Gastroesophageal sphincter (tissue), 4 donors: ENCODE measurements around the gene LHFPL2. TPM values are rescaled to one million over a fixed set of nuclear protein-coding genes. Genes with fewer than 3 reads are reported as not detected.

Experiments
- ATAC-seq: fragments of 150-250 bp; one replicate; pipeline ENCODE4 v1.9.1; 2016; ENCODE audit warnings: mild to moderate bottlenecking, moderate library complexity
- H3K27ac ChIP-seq, 4 donors: fragments of 200-600 bp; sonication (generic) in 3 of 4; 1 replicate in 3 of 4; 2 replicates in 1 of 4; pipeline ENCODE4 v1.5.1; 2016 to 2019
- H3K27me3 ChIP-seq: fragments of 200-600 bp; sonication (generic); one replicate; pipeline ENCODE4 v1.5.1; 2019
- H3K36me3 ChIP-seq, 2 donors: fragments of 200-600 bp; sonication (generic); one replicate each; pipeline ENCODE4 v1.5.1; 2019; ENCODE audit warnings: control low read depth in 1 of 2
- H3K4me1 ChIP-seq, 3 donors: fragments of 200-600 bp; sonication (generic); 1 replicate in 2 of 3; 2 replicates in 1 of 3; pipeline ENCODE4 v1.5.1; 2016 to 2019; ENCODE audit warnings: control low read depth in 2 of 3
- H3K4me3 ChIP-seq, 2 donors: fragments of 200-600 bp; sonication (generic); one replicate each; pipeline ENCODE4 v1.5.1; 2019; ENCODE audit warnings: mild to moderate bottlenecking in 1 of 2, moderate library complexity in 1 of 2
- H3K9me3 ChIP-seq, 3 donors: fragments of 200-600 bp; sonication (generic); one replicate each; pipeline ENCODE4 v1.5.1; 2017 to 2019; ENCODE audit warnings: control low read depth in 2 of 3
- CTCF ChIP-seq, 4 experiments: fragments of 200-600 bp in 2 of 4; fragments of 450-650 bp in 2 of 4; sonication (generic) in 1 of 4; IDR thresholded peaks; one replicate each; pipeline ENCODE4 v1.5.1; 2017 to 2019; ENCODE audit warnings: antibody characterized with exemption in 4 of 4, mild to moderate bottlenecking in 2 of 4, moderate library complexity in 2 of 4
- EP300 ChIP-seq: sonication (generic); formaldehyde crosslinking; IDR thresholded peaks from one replicate; pipeline ENCODE4 v1.6.1; 2017; ENCODE audit warnings: antibody characterized with exemption, mild to moderate bottlenecking
- POLR2A ChIP-seq, 2 donors: fragments of 450-650 bp; IDR thresholded peaks; one replicate each; pipeline ENCODE4 v1.6.1; 2017; ENCODE audit warnings: antibody characterized with exemption in 2 of 2, mild to moderate bottlenecking in 2 of 2, moderate library complexity in 1 of 2
- POLR2AphosphoS5 ChIP-seq: sonication (generic); formaldehyde crosslinking; IDR thresholded peaks from one replicate; pipeline ENCODE4 v1.6.1; 2017; ENCODE audit warnings: antibody characterized with exemption
- WGBS, 2 donors: methylation state at CpG; one replicate each; pipeline ENCODE4 v1.1.5; 2018; ENCODE audit warnings: low coverage in 1 of 2; 5-methylcytosine and 5-hydroxymethylcytosine counted together
- total RNA-seq, 4 donors: library from RNA; depleted of rRNA; stranded (reverse); fragments of >200 nt; gene quantifications; one replicate each; pipeline ENCODE4 v1.1.0, GENCODE V29; 2016

The LHFPL2 gene
- total RNA-seq, 4 donors from 2014 or later, result 14.9 to 44.2 (median 39.3) TPM

- WGBS, 2 donors, result 28 to 53% methylated on average over 2 of the region's 2 CpGs
- H3K27ac ChIP-seq, result peak overlapping the region in 1 of 4 donors; percentile 64
- no peak overlapping the region for H3K4me3 ChIP-seq
- no peaks in the 10 kb centered on the region for H3K36me3 ChIP-seq
- H3K27me3 ChIP-seq, result no peaks in the 10 kb centered on the region
- no peaks in the 10 kb centered on the region for H3K9me3 ChIP-seq
- H3K4me1 ChIP-seq, result peaks cover 0 to 59% (median 31%) of the 10 kb centered on the region in 3 donors
- no peak for ATAC-seq
- TF ChIP-seq CTCF (IDR thresholded peaks at IDR 0.05) (no peak), POLR2A (IDR thresholded peaks at IDR 0.05) (no peak), POLR2AphosphoS5 (no peak), EP300 (no peak)
Observed at GRCh38 chr5:78639791-78640190, 8.8 kb downstream of the LHFPL2 start.

- no peak overlapping the region for H3K4me3 ChIP-seq
- ATAC-seq, result no peak
- TF ChIP-seq CTCF (IDR thresholded peaks at IDR 0.05) (no peak), POLR2A (IDR thresholded peaks at IDR 0.05) (no peak), EP300 (no peak), POLR2AphosphoS5 (no peak)
- WGBS, 2 donors, result 74 to 75% methylated on average over 4 of the region's 4 CpGs
- H3K9me3 ChIP-seq, result no peaks in the 10 kb centered on the region
- no peaks in the 10 kb centered on the region for H3K36me3 ChIP-seq
- H3K27me3 ChIP-seq, result no peaks in the 10 kb centered on the region
- peaks cover 0 to 62% (median 30%) of the 10 kb centered on the region in 3 donors for H3K4me1 ChIP-seq
- peak overlapping the region in 3 of 4 donors; percentile 9 to 64 (median 47) for H3K27ac ChIP-seq
Observed at GRCh38 chr5:78638973-78639669, 9.5 kb downstream of the LHFPL2 start.

GRCh38 chr5:78638423-78638822, 10.1 kb downstream of the LHFPL2 start:
- TF ChIP-seq POLR2AphosphoS5, result peak; percentile 72
- TF ChIP-seq CTCF (IDR thresholded peaks at IDR 0.05), result no peak
- TF ChIP-seq POLR2A (IDR thresholded peaks at IDR 0.05), result no peak
- no peak for TF ChIP-seq EP300
- ATAC-seq, result peak; percentile 81
- 21% methylated on average over 7 to 10 of the region's 10 CpGs for WGBS, 2 donors
- no peaks in the 10 kb centered on the region for H3K27me3 ChIP-seq
- H3K9me3 ChIP-seq, result no peaks in the 10 kb centered on the region
- peaks cover 0 to 65% (median 30%) of the 10 kb centered on the region in 3 donors for H3K4me1 ChIP-seq
- H3K27ac ChIP-seq, result peak overlapping the region in 3 of 4 donors; percentile 3 to 64 (median 37)
- no peak overlapping the region for H3K4me3 ChIP-seq
- no peaks in the 10 kb centered on the region for H3K36me3 ChIP-seq

- Histone ChIP-seq H3K36me3 (peaks cover 0 to 6% of the 10 kb centered on the region in 2 donors), H3K4me1 (peaks cover 0 to 65% (median 30%) of the 10 kb centered on the region in 3 donors), H3K27ac (peak overlapping the region in 3 of 4 donors; percentile 3 to 64 (median 37)), H3K27me3 (no peaks in the 10 kb centered on the region), H3K4me3 (no peak overlapping the region), H3K9me3 (no peaks in the 10 kb centered on the region)
- ATAC-seq, result no peak
- WGBS, 2 donors, result 68% methylated on average over 4 of the region's 5 CpGs; no CpG with 5 or more reads in 1 of the 2 donors
- no peak for TF ChIP-seq POLR2AphosphoS5
- TF ChIP-seq EP300, result no peak
- no peak for TF ChIP-seq POLR2A (IDR thresholded peaks at IDR 0.05)
- TF ChIP-seq CTCF (IDR thresholded peaks at IDR 0.05), result no peak
Observed at GRCh38 chr5:78637468-78637867, 11.1 kb downstream of the LHFPL2 start.

GRCh38 chr5:78636682-78637081, 11.9 kb downstream of the LHFPL2 start:
- Histone ChIP-seq H3K9me3 (no peaks in the 10 kb centered on the region), H3K4me1 (peaks cover 0 to 65% (median 30%) of the 10 kb centered on the region in 3 donors), H3K27ac (no peak overlapping the region), H3K27me3 (no peaks in the 10 kb centered on the region), H3K36me3 (peaks cover 0 to 14% of the 10 kb centered on the region in 2 donors), H3K4me3 (no peak overlapping the region)
- TF ChIP-seq EP300 (no peak), POLR2AphosphoS5 (no peak), POLR2A (IDR thresholded peaks at IDR 0.05) (no peak), CTCF (IDR thresholded peaks at IDR 0.05) (no peak)
- WGBS, 2 donors, result 64 to 88% methylated on average over 1 of the region's 1 CpG
- ATAC-seq, result no peak
